WTC11 (cell line): ENCODE results near the gene KRT8. TPM values are rescaled to one million over a fixed set of nuclear protein-coding genes. Genes with fewer than 3 reads are reported as not detected.

Experiments used
- ATAC-seq: fragments of 200-7000 bp; cut with Tn5 transposase; 2 replicates; pipeline ENCODE4 v1.10.0; 2021; ENCODE audit warnings: mild to moderate bottlenecking, moderate library complexity
- CTCF ChIA-PET: fragments of 300-600 bp; sonication (Branson Sonifier 250); formaldehyde crosslinking; loops from one replicate; lab custom pipeline; 2021; ENCODE audit warnings: antibody characterized with exemption; lab: Charles Lee
- POLR2A ChIA-PET: fragments of 350-600 bp; sonication (Branson Sonifier 250); formaldehyde crosslinking; loops from one replicate; lab custom pipeline; 2021; ENCODE audit warnings: antibody characterized with exemption; lab: Charles Lee
- DNase-seq: peaks from one replicate; pipeline ENCODE4 v3.0.0; 2021; ENCODE audit warnings: low spot score
- H3K27ac Mint-ChIP-seq: 2 replicates; pipeline ENCODE4 v1.8.0; 2021; ENCODE audit warnings: mixed read lengths
- H3K27me3 Mint-ChIP-seq: 2 replicates; pipeline ENCODE4 v1.8.0; 2021; ENCODE audit warnings: low read depth, mild to moderate bottlenecking, moderate library complexity, mixed read lengths
- H3K36me3 Mint-ChIP-seq: 2 replicates; pipeline ENCODE4 v1.8.0; 2021; ENCODE audit warnings: mixed read lengths
- H3K4me1 Mint-ChIP-seq: 2 replicates; pipeline ENCODE4 v1.8.0; 2022; ENCODE audit warnings: mixed read lengths
- H3K4me3 Mint-ChIP-seq: 2 replicates; pipeline ENCODE4 v1.8.0; 2021; ENCODE audit warnings: mild to moderate bottlenecking, moderate library complexity, mixed read lengths
- H3K9me3 Mint-ChIP-seq: 2 replicates; pipeline ENCODE4 v1.8.0; 2021; ENCODE audit warnings: mixed read lengths
- ATF1 ChIP-seq: sonication (generic); formaldehyde crosslinking; IDR thresholded peaks from 2 replicates; pipeline ENCODE4 v1.8.1; 2023; ENCODE audit warnings: mild to moderate bottlenecking, moderate library complexity, missing genetic modification reagents
- CREB1 ChIP-seq: sonication (generic); formaldehyde crosslinking; IDR thresholded peaks from 2 replicates; pipeline ENCODE4 v1.8.0; 2023; ENCODE audit warnings: mild to moderate bottlenecking, missing genetic modification reagents
- IRF2 ChIP-seq: sonication (generic); formaldehyde crosslinking; IDR thresholded peaks from 2 replicates; pipeline ENCODE4 v1.8.0; 2022; ENCODE audit warnings: low read depth, missing genetic modification reagents, borderline replicate concordance
- KAT7 ChIP-seq: sonication (generic); formaldehyde crosslinking; IDR thresholded peaks from 2 replicates; pipeline ENCODE4 v1.8.1; 2023; ENCODE audit warnings: missing genetic modification reagents, mild to moderate bottlenecking, borderline replicate concordance
- MYBL2 ChIP-seq: sonication (generic); formaldehyde crosslinking; IDR thresholded peaks from 2 replicates; pipeline ENCODE4 v1.8.1; 2023; ENCODE audit warnings: mild to moderate bottlenecking, moderate library complexity, missing genetic modification reagents
- NFYB ChIP-seq: sonication (generic); formaldehyde crosslinking; conservative IDR thresholded peaks from 2 replicates; pipeline ENCODE4 v1.8.0; 2022; ENCODE audit warnings: low read depth, missing genetic modification reagents
- PRRX2 ChIP-seq: fragments of 250-450 bp; sonication (Bioruptor Pico); IDR thresholded peaks from 2 replicates; pipeline ENCODE4 v1.8.0; 2021; ENCODE audit warnings: mild to moderate bottlenecking
- TEAD1 ChIP-seq: sonication (generic); formaldehyde crosslinking; IDR thresholded peaks from 2 replicates; pipeline ENCODE4 v1.8.0; 2022; ENCODE audit warnings: mild to moderate bottlenecking, missing genetic modification reagents
- ZBTB21 ChIP-seq: sonication (generic); formaldehyde crosslinking; IDR thresholded peaks from 2 replicates; pipeline ENCODE4 v1.8.1; 2023; ENCODE audit warnings: mild to moderate bottlenecking, missing genetic modification reagents, borderline replicate concordance
- ZNF396 ChIP-seq: fragments of 250-450 bp; sonication (Bioruptor Pico); IDR thresholded peaks from 2 replicates; pipeline ENCODE4 v1.8.0; 2021; ENCODE audit warnings: mild to moderate bottlenecking, moderate library complexity, borderline replicate concordance
- total RNA-seq: library from RNA; stranded (reverse); gene quantifications from 3 replicates; pipeline ENCODE4 v1.2.3, GENCODE V29; 2021
- TF ChIP-seq, protein P1 (sequence below): fragments of 250-450 bp; sonication (Bioruptor Pico); IDR thresholded peaks from 2 replicates; pipeline ENCODE4 v1.9.0; 2021; ENCODE audit warnings: mild to moderate bottlenecking, borderline replicate concordance
- TF ChIP-seq, protein P2 (sequence below): fragments of 250-450 bp; sonication (Bioruptor Pico); IDR thresholded peaks from 2 replicates; pipeline ENCODE4 v1.9.0; 2021; ENCODE audit warnings: mild to moderate bottlenecking
- TF ChIP-seq, protein P3 (sequence below): fragments of 250-450 bp; sonication (Bioruptor Pico); IDR thresholded peaks from 2 replicates; pipeline ENCODE4 v2.1.2; 2022; ENCODE audit warnings: mild to moderate bottlenecking, moderate library complexity

The KRT8 gene
- total RNA-seq, 1 experiment from 2014 or later: 477 TPM

DNA sequence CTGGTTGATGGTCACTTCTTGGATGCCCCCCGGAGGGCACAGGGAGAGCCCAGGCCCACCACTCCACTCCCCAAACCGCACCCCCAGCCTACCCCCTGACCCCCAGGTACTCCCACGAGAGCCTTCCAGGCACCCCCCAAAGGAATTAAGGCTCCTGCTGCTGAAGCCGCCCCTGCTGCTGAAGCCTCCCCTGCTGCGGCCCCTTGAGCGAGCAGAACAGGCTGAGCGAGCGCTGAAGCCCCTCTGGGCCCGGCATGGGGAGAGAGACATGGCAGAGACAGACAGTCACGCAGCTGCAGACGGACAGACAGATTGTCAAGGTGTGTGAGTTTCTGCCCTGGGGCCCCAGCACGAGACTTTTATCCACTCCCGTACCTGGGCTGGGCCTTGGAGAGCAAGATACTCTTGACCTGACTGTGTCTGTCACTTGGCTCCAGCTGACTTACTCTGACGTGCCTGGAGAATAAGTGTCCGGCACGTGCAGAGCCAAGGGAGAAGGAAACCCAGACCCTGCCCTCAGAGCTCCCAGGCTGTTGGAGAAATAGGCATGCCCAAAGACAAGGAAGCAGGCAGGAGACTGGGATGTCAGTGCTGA lies 56.1 kb downstream of the KRT8 start, which contains the start of gene KRT78 (continued):
- TF ChIP-seq, protein P1, sequence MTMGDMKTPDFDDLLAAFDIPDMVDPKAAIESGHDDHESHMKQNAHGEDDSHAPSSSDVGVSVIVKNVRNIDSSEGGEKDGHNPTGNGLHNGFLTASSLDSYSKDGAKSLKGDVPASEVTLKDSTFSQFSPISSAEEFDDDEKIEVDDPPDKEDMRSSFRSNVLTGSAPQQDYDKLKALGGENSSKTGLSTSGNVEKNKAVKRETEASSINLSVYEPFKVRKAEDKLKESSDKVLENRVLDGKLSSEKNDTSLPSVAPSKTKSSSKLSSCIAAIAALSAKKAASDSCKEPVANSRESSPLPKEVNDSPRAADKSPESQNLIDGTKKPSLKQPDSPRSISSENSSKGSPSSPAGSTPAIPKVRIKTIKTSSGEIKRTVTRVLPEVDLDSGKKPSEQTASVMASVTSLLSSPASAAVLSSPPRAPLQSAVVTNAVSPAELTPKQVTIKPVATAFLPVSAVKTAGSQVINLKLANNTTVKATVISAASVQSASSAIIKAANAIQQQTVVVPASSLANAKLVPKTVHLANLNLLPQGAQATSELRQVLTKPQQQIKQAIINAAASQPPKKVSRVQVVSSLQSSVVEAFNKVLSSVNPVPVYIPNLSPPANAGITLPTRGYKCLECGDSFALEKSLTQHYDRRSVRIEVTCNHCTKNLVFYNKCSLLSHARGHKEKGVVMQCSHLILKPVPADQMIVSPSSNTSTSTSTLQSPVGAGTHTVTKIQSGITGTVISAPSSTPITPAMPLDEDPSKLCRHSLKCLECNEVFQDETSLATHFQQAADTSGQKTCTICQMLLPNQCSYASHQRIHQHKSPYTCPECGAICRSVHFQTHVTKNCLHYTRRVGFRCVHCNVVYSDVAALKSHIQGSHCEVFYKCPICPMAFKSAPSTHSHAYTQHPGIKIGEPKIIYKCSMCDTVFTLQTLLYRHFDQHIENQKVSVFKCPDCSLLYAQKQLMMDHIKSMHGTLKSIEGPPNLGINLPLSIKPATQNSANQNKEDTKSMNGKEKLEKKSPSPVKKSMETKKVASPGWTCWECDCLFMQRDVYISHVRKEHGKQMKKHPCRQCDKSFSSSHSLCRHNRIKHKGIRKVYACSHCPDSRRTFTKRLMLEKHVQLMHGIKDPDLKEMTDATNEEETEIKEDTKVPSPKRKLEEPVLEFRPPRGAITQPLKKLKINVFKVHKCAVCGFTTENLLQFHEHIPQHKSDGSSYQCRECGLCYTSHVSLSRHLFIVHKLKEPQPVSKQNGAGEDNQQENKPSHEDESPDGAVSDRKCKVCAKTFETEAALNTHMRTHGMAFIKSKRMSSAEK (CRISPR knock-in tag): no peak
- no peak for TF ChIP-seq MYBL2 (CRISPR knock-in tag)
- no peak for TF ChIP-seq KAT7 (CRISPR knock-in tag)
- TF ChIP-seq ATF1 (CRISPR knock-in tag): no peak
- TF ChIP-seq NFYB: no peak

DNA sequence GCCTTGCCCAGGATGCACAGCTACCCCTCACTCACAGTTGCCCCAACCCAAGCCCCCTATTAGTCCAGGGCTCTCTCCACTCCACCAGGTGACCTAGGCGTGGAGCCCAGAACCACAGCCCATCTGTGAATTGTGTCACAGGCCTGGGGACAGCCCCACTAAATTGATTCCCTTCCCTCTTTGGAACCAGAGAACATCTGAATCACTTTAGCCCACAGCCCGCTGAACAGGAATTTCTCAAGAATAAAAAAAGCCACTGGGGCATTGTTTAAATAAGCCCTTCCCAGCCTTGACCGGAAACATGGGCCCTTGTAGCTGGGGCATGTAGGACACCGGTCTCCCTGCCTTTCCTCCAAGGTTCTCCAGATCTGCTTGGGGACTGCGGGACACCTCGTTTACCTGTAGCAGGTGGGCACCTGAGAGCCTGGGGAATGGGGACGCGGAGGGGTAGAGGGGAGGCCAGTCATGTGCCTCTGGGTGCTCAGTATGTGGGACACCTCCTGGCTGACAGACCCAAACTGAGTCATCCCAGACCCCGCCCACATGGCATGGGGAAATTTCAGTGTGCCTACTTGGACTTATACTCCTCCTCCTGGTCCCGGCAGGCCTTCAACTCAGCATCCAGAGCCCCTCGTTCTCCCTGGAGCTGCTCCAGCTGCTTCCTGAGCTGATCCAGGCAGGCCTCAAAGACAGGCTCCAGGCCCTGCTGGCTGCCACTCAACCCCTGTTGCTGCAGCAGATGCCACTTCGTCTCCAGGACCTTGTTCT lies 57.4 kb downstream of the KRT8 start:
- no peak overlapping the region for H3K4me3 Mint-ChIP-seq
- ATAC-seq (no peak), DNase-seq (no peak)
- ChIA-PET POLR2A (no interaction called here), CTCF (interaction anchor here (0.9 to 1.4 kb wide), 2 partner anchors 18 to 23 kb away, joined by 3 read pairs; no protein-coding TSS in a partner anchor)
- H3K9me3 Mint-ChIP-seq: no peaks in the 10 kb centered on the region
- H3K27me3 Mint-ChIP-seq: no peaks in the 10 kb centered on the region; the same call in 1 of the 2 replicates
- TF ChIP-seq, protein P2, sequence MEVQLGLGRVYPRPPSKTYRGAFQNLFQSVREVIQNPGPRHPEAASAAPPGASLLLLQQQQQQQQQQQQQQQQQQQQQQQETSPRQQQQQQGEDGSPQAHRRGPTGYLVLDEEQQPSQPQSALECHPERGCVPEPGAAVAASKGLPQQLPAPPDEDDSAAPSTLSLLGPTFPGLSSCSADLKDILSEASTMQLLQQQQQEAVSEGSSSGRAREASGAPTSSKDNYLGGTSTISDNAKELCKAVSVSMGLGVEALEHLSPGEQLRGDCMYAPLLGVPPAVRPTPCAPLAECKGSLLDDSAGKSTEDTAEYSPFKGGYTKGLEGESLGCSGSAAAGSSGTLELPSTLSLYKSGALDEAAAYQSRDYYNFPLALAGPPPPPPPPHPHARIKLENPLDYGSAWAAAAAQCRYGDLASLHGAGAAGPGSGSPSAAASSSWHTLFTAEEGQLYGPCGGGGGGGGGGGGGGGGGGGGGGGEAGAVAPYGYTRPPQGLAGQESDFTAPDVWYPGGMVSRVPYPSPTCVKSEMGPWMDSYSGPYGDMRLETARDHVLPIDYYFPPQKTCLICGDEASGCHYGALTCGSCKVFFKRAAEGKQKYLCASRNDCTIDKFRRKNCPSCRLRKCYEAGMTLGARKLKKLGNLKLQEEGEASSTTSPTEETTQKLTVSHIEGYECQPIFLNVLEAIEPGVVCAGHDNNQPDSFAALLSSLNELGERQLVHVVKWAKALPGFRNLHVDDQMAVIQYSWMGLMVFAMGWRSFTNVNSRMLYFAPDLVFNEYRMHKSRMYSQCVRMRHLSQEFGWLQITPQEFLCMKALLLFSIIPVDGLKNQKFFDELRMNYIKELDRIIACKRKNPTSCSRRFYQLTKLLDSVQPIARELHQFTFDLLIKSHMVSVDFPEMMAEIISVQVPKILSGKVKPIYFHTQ (CRISPR knock-in tag): no peak
- TF ChIP-seq ZNF396 (CRISPR knock-in tag) (no peak), TEAD1 (CRISPR knock-in tag) (no peak), PRRX2 (CRISPR knock-in tag) (no peak), ZBTB21 (CRISPR knock-in tag) (no peak), IRF2 (CRISPR knock-in tag) (no peak), CREB1 (CRISPR knock-in tag) (no peak)
- TF ChIP-seq, protein P3, sequence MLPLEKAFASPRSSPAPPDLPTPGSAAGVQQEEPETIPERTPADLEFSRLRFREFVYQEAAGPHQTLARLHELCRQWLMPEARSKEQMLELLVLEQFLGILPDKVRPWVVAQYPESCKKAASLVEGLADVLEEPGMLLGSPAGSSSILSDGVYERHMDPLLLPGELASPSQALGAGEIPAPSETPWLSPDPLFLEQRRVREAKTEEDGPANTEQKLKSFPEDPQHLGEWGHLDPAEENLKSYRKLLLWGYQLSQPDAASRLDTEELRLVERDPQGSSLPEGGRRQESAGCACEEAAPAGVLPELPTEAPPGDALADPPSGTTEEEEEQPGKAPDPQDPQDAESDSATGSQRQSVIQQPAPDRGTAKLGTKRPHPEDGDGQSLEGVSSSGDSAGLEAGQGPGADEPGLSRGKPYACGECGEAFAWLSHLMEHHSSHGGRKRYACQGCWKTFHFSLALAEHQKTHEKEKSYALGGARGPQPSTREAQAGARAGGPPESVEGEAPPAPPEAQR (CRISPR knock-in tag): no peak
- no peaks in the 10 kb centered on the region for H3K36me3 Mint-ChIP-seq
- no peaks in the 10 kb centered on the region for H3K4me1 Mint-ChIP-seq
- H3K27ac Mint-ChIP-seq: no peak overlapping the region

Other genes starting within 250 kb of the KRT8 start
- gene KRT1, start 224.7 kb downstream of the KRT8 start, total RNA-seq: not detected in 3 replicates
- not detected in 3 replicates for gene KRT77, start 201.6 kb downstream of the KRT8 start, total RNA-seq
- not detected in 3 replicates for gene KRT76, start 127.7 kb downstream of the KRT8 start, total RNA-seq
- gene KRT3, start 109.0 kb downstream of the KRT8 start, total RNA-seq: not detected in 3 replicates
- gene KRT4, start 91.0 kb downstream of the KRT8 start, total RNA-seq: not detected in 3 replicates
- not detected in 3 replicates for gene KRT79, start 70.8 kb downstream of the KRT8 start, total RNA-seq
- not detected in 3 replicates for gene KRT78, start 56.1 kb downstream of the KRT8 start, total RNA-seq
- 461 to 525 TPM (median 465 TPM) in 3 replicates for gene KRT18, start 44.0 kb upstream of the KRT8 start, total RNA-seq
- gene EIF4B, start 101.4 kb upstream of the KRT8 start, total RNA-seq: 730 to 860 TPM (median 838 TPM) in 3 replicates
- 3.4 to 7.7 TPM (median 4.1 TPM) in 3 replicates for gene TNS2, start 145.0 kb upstream of the KRT8 start, total RNA-seq
- gene SPRYD3, start 174.3 kb upstream of the KRT8 start, total RNA-seq: 6.5 to 11.9 TPM (median 6.8 TPM) in 3 replicates
- 6.4 to 11.2 TPM (median 7.4 TPM) in 3 replicates for gene IGFBP6, start 192.6 kb upstream of the KRT8 start, total RNA-seq
- gene SOAT2, start 198.4 kb upstream of the KRT8 start, total RNA-seq: not detected in 3 replicates